ENCODE results near the gene CFC1. TPM values are rescaled to one million over a fixed set of nuclear protein-coding genes. Genes with fewer than 3 reads are reported as not detected.

The CFC1 gene
- polyA plus RNA-seq, 3 donors = not detected

Other genes starting within 250 kb of the CFC1 start
- 10 to 100 TPM; 25.5 to 39.5 (median 30.5) TPM for gene PTPN18, start 243.5 kb downstream of the CFC1 start, polyA plus RNA-seq (ENCODE audit: insufficient read length in 3 of 3)
- gene POTEI, start 90.2 kb downstream of the CFC1 start, polyA plus RNA-seq (ENCODE audit: insufficient read length in 3 of 3) = under 1 TPM; 0.11 to 0.19 (median 0.17) TPM
- not detected for gene CFC1B, start 78.4 kb downstream of the CFC1 start, polyA plus RNA-seq (ENCODE audit: insufficient read length in 3 of 3)
- under 1 TPM in 1 of 3 donors, not detected in 2; 0.04 TPM for gene POTEJ, start 11.9 kb upstream of the CFC1 start, polyA plus RNA-seq (ENCODE audit: insufficient read length in 3 of 3)
- gene GPR148, start 129.5 kb upstream of the CFC1 start, polyA plus RNA-seq (ENCODE audit: insufficient read length in 3 of 3) = not detected
- gene AMER3, start 156.0 kb upstream of the CFC1 start, polyA plus RNA-seq (ENCODE audit: insufficient read length in 3 of 3) = under 1 TPM; 0.03 to 0.06 (median 0.03) TPM
- 1 to 10 TPM; 5.3 to 8.4 (median 8.3) TPM for gene ARHGEF4, start 237.3 kb upstream of the CFC1 start, polyA plus RNA-seq (ENCODE audit: insufficient read length in 3 of 3)

All from renal cortex interstitium (tissue), 3 donors.